Daoy (cell line): ENCODE data around the gene SSU72. TPM values are rescaled to one million over a fixed set of nuclear protein-coding genes. Genes with fewer than 3 reads are reported as not detected.
A peak's percentile ranks its signal among the peaks of the same experiment; 100 is the strongest.
"Not testable (repeated sequence)": the region's sequence is repeated elsewhere in the genome, so short reads cannot be mapped to it uniquely, and the experiment has no call there.

ENCODE experiments used
- DNase-seq: peaks from one replicate; pipeline ENCODE4 v3.0.0-alpha.2; 2015; ENCODE audit warnings: low read depth
- total RNA-seq: library from RNA; depleted of rRNA; stranded (reverse); fragments of >200 nt; shearing (Covaris generic); gene quantifications from 2 replicates; pipeline ENCODE4 v1.2.3, GENCODE V29; 2014; rRNA removed

Gene SSU72
- total RNA-seq, 1 experiment from 2014 or later: 71.3 TPM

- DNase-seq: not testable (repeated sequence)
Observed at GRCh38 chr1:1508775-1509464, 65.7 kb downstream of the SSU72 start.

GRCh38 chr1:1507305-1507704, 67.4 kb downstream of the SSU72 start:
- DNase-seq: no peak

- DNase-seq: not testable (repeated sequence)
Observed at GRCh38 chr1:1505801-1506200, 68.9 kb downstream of the SSU72 start.

DNA sequence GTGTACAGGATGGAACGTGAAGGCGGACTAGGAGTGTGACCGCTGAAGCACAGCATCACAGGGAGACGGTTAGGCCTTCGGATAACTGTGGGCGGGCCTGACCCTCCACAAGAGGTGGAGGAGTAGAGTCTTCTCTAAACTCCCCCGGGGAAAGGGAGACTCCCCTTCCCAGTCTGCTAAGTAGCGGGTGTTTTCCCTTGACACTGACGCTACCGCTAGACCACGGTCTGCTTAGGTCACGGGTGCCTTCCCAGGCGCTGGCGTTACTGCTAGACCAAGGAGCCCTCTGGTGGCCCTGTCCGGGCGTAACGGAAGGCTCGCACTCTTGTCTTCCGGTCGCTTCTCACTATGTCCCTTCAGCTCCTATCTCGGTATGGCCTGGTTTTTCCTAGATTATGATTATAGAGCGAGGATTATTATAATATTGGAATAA, 69.3 kb downstream of the SSU72 start:
- DNase-seq: not testable (repeated sequence)

DNA sequence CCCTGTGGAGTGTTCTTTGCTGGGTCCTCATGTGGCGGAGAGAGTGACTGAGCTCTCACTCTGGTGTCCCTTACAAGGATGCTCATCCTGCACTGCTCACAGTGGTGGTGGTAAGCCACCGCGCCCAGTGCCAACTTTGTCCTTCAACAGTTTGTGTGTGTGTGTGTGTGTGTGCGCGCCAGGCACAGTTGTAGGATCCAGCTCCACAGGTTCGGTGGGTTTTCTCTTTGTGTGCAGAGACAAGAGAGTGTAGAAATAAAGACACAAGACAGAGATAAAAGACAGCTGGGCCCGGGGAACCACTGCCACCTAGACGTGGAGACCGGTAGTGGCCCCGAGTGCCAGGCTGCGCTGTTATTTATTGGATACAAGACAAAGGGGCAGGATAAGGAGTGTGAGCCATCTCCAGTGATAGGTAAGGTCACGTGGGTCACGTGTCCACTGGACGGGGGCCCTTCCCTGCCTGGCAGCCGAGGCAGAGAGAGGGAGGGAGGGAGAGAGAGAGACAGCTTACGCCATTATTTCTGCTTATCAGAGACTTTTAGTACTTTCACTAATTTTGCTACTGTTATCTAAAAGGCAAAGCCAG, 69.8 kb downstream of the SSU72 start:
- peak; percentile 64 for DNase-seq

GRCh38 chr1:1495461-1495975, 79.1 kb downstream of the SSU72 start:
- not testable (repeated sequence) for DNase-seq

- DNase-seq: not testable (repeated sequence)
Observed at GRCh38 chr1:1494311-1494710, 80.4 kb downstream of the SSU72 start.

Other genes with a start within 250 kb of the SSU72 start
- under 0.01 TPM in 1 of 2 replicates, not detected in the other for gene TAS1R3, start 243.6 kb downstream of the SSU72 start, total RNA-seq
- gene DVL1, start 225.4 kb downstream of the SSU72 start, total RNA-seq: 44.4 and 65.5 TPM in 2 replicates
- gene MXRA8, start 216.3 kb downstream of the SSU72 start, total RNA-seq: 0.23 TPM in 1 of 2 replicates, not detected in the other
- 267 and 308 TPM in 2 replicates for gene AURKAIP1, start 199.7 kb downstream of the SSU72 start, total RNA-seq
- 58.8 and 81.7 TPM in 2 replicates for gene CCNL2, start 175.5 kb downstream of the SSU72 start, total RNA-seq
- gene MRPL20, start 167.6 kb downstream of the SSU72 start, total RNA-seq: 303 and 385 TPM in 2 replicates
- gene ANKRD65, start 153.6 kb downstream of the SSU72 start, total RNA-seq: not detected in 2 replicates
- gene VWA1, start 139.2 kb downstream of the SSU72 start, total RNA-seq: 2.2 and 5.7 TPM in 2 replicates
- 0.06 and 0.29 TPM in 2 replicates for gene ATAD3C, start 125.2 kb downstream of the SSU72 start, total RNA-seq
- gene ATAD3B, start 103.1 kb downstream of the SSU72 start, total RNA-seq: 46.8 and 47.5 TPM in 2 replicates
- gene ATAD3A, start 62.7 kb downstream of the SSU72 start, total RNA-seq: 85.1 and 85.4 TPM in 2 replicates
- 0.11 TPM in 1 of 2 replicates, not detected in the other for gene TMEM240, start 34.2 kb downstream of the SSU72 start, total RNA-seq
- 1.8 TPM in 1 of 2 replicates, not detected in the other for gene FNDC10, start 25.3 kb upstream of the SSU72 start, total RNA-seq
- 31.3 and 38.3 TPM in 2 replicates for gene MIB2, start 40.6 kb upstream of the SSU72 start, total RNA-seq
- gene MMP23B, start 57.3 kb upstream of the SSU72 start, total RNA-seq: 0.17 TPM in 1 of 2 replicates, not detected in the other
- gene CDK11B, start 84.1 kb upstream of the SSU72 start, total RNA-seq: 9.9 and 17.0 TPM in 2 replicates
- 8.5 and 12.2 TPM in 2 replicates for gene SLC35E2B, start 117.9 kb upstream of the SSU72 start, total RNA-seq
- gene CDK11A, start 149.5 kb upstream of the SSU72 start, total RNA-seq: 10.0 and 13.5 TPM in 2 replicates
- gene NADK, start 203.6 kb upstream of the SSU72 start, total RNA-seq: 31.2 and 39.5 TPM in 2 replicates